ENCODE results near the gene EXOC5.

GRCh38 chr14:57153286-57153685 is 115.4 kb downstream of the EXOC5 start:
- TF ChIP-seq, protein P1, sequence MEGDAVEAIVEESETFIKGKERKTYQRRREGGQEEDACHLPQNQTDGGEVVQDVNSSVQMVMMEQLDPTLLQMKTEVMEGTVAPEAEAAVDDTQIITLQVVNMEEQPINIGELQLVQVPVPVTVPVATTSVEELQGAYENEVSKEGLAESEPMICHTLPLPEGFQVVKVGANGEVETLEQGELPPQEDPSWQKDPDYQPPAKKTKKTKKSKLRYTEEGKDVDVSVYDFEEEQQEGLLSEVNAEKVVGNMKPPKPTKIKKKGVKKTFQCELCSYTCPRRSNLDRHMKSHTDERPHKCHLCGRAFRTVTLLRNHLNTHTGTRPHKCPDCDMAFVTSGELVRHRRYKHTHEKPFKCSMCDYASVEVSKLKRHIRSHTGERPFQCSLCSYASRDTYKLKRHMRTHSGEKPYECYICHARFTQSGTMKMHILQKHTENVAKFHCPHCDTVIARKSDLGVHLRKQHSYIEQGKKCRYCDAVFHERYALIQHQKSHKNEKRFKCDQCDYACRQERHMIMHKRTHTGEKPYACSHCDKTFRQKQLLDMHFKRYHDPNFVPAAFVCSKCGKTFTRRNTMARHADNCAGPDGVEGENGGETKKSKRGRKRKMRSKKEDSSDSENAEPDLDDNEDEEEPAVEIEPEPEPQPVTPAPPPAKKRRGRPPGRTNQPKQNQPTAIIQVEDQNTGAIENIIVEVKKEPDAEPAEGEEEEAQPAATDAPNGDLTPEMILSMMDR (IDR thresholded peaks at IDR 0.05; ENCODE audit: low read depth, low read length, poor library complexity, severe bottlenecking) = no peak
- no peak for TF ChIP-seq EZH2phosphoT487 (IDR thresholded peaks at IDR 0.05; ENCODE audit: borderline replicate concordance, low read length)
